Measurements from ENCODE around the gene LRRC71.

Gene LRRC71

GRCh38 chr1:156969496-156969895 is 49.1 kb downstream of the LRRC71 start:
- no peak overlapping the region for H3K4me3 ChIP-seq (ENCODE audit: low read depth, low read length)
- no peak for DNase-seq (ENCODE audit: low read depth, low spot score)
- no peak for TF ChIP-seq CTCF (IDR thresholded peaks at IDR 0.05; ENCODE audit: low read depth, low read length)
- in situ Hi-C loops (cut with HindIII; ENCODE audit: low sequenced_read_pairs), result no loop called here

- in situ Hi-C loops (cut with HindIII; ENCODE audit: low sequenced_read_pairs), result no loop called here
- TF ChIP-seq CTCF (IDR thresholded peaks at IDR 0.05; ENCODE audit: low read depth, low read length), result peak; percentile 22
- no peak for DNase-seq (ENCODE audit: low read depth, low spot score)
- no peak overlapping the region for H3K4me3 ChIP-seq (ENCODE audit: low read depth, low read length)
Observed at GRCh38 chr1:156970017-156970416, 49.6 kb downstream of the LRRC71 start.

GRCh38 chr1:156973417-156973816 is 53.0 kb downstream of the LRRC71 start:
- TF ChIP-seq CTCF (IDR thresholded peaks at IDR 0.05; ENCODE audit: low read depth, low read length), result no peak
- in situ Hi-C loops (cut with HindIII; ENCODE audit: low sequenced_read_pairs), result no loop called here
- H3K4me3 ChIP-seq (ENCODE audit: low read depth, low read length), result no peak overlapping the region
- DNase-seq (ENCODE audit: low read depth, low spot score), result no peak

- no peak overlapping the region for H3K4me3 ChIP-seq (ENCODE audit: low read depth, low read length)
- DNase-seq (ENCODE audit: low read depth, low spot score), result no peak
- TF ChIP-seq CTCF (IDR thresholded peaks at IDR 0.05; ENCODE audit: low read depth, low read length), result no peak
- in situ Hi-C loops (cut with HindIII; ENCODE audit: low sequenced_read_pairs), result no loop called here
Observed at GRCh38 chr1:156975084-156975483, 54.7 kb downstream of the LRRC71 start.

- no peak for TF ChIP-seq CTCF (IDR thresholded peaks at IDR 0.05; ENCODE audit: low read depth, low read length)
- no peak overlapping the region for H3K4me3 ChIP-seq (ENCODE audit: low read depth, low read length)
- in situ Hi-C loops (cut with HindIII; ENCODE audit: low sequenced_read_pairs), result no loop called here
- DNase-seq (ENCODE audit: low read depth, low spot score), result no peak
Observed at GRCh38 chr1:156980551-156980950, 60.1 kb downstream of the LRRC71 start.
